ENCODE measurements around the gene TOP1. TPM values are rescaled to one million over a fixed set of nuclear protein-coding genes. Genes with fewer than 3 reads are reported as not detected.

The TOP1 gene
- total and polyA plus RNA-seq, 9 of the 15 experiments (the other 6 are each of a cell fraction or from before 2014, with no cell fraction given): 26.4 to 127 (median 39.6) TPM

DNA sequence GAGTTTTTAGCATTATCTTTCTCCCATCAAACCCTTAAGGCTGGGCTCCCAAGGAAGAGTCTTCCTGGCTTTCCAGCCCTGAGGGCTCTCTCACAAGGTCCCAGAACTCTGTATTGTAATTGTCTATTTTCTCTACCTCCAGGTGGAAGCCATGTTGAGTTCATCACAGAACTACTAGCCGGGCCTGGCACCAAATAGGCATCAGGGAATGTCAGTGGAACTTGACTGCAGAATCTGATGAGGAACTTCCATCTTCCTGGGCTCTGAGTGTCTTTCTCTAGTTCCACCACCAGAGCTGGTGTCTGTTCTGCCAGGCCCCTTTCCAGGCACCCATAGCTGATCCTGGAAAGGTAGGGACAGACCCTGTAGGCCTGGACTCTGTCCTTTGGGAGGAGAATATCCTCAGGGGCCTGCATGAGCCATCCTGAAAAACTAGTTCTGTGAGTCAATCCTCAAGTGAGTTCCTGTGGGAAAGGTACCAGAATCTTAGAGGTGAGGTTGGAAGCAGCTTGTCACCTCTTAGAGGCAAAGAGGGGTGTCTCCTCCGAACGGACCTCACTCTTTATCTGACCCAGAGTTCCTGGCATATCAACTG lies 11.1 kb upstream of the TOP1 start:
- no peaks in the 10 kb centered on the region for H3K9me1 ChIP-seq (ENCODE audit: control insufficient read depth, insufficient read depth, low read length)
- WGBS (ENCODE audit: insufficient coverage, low coverage, missing lambda C conversion rate): 31% methylated on average over 3 of the region's 3 CpGs
- H3K9me3 ChIP-seq (replicated peaks; ENCODE audit: control insufficient read depth, insufficient read depth, low read depth, low read length): no peaks in the 10 kb centered on the region
- no peak overlapping the region for H3K27ac ChIP-seq (ENCODE audit: extremely low read depth, low read depth, low read length)
- peak; percentile 50; the same call in 2 of the 3 replicates for ATAC-seq
- H3K4me2 ChIP-seq (ENCODE audit: insufficient read depth, low read length): no peak overlapping the region
- H4K20me1 ChIP-seq (replicated peaks; ENCODE audit: control insufficient read depth, insufficient read depth, low read length): no peaks in the 10 kb centered on the region
- CTCF ChIA-PET (ENCODE audit: low intra/inter-chr PET ratio): no interaction called here
- in situ Hi-C loops (cut with MboI): no loop called here
- intact Hi-C loops (cut with micrococcal nuclease): no loop called here
- no peak overlapping the region for H3K9ac ChIP-seq (ENCODE audit: insufficient read depth in 1 of 2, low read depth in 2 of 2, low read length in 2 of 2)
- H3K36me3 ChIP-seq (ENCODE audit: control insufficient read depth, insufficient read depth, low read length): no peaks in the 10 kb centered on the region
- no peaks in the 10 kb centered on the region for H3K4me1 ChIP-seq (replicated peaks in 1 of 2; ENCODE audit: control insufficient read depth in 2 of 2, insufficient read depth in 2 of 2, low read length in 2 of 2)
- H3K4me3 ChIP-seq: no peak overlapping the region
- no peak for TF ChIP-seq TEAD1 (CRISPR knock-in tag; IDR thresholded peaks at IDR 0.05)
- TF ChIP-seq KLF13 (tag; IDR thresholded peaks at IDR 0.05; ENCODE audit: borderline replicate concordance, low read depth): no peak
- TF ChIP-seq, protein P1, sequence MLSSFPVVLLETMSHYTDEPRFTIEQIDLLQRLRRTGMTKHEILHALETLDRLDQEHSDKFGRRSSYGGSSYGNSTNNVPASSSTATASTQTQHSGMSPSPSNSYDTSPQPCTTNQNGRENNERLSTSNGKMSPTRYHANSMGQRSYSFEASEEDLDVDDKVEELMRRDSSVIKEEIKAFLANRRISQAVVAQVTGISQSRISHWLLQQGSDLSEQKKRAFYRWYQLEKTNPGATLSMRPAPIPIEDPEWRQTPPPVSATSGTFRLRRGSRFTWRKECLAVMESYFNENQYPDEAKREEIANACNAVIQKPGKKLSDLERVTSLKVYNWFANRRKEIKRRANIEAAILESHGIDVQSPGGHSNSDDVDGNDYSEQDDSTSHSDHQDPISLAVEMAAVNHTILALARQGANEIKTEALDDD (IDR thresholded peaks at IDR 0.05): no peak
- TF ChIP-seq ZBTB1 (CRISPR knock-in tag; IDR thresholded peaks at IDR 0.05; ENCODE audit: borderline replicate concordance, low read depth): no peak
- no peak for TF ChIP-seq ZNF280B (CRISPR knock-in tag; IDR thresholded peaks at IDR 0.05)
- TF ChIP-seq ZNF316 (IDR thresholded peaks at IDR 0.05): no peak
- TF ChIP-seq ATF7 (IDR thresholded peaks at IDR 0.05): no peak
- TF ChIP-seq BCOR (IDR thresholded peaks at IDR 0.05): no peak
- no peak for TF ChIP-seq ARNT (IDR thresholded peaks at IDR 0.05)
- TF ChIP-seq HEY1 (CRISPR knock-in tag; IDR thresholded peaks at IDR 0.05; ENCODE audit: borderline replicate concordance): no peak
- TF ChIP-seq ZNF3 (CRISPR knock-in tag; IDR thresholded peaks at IDR 0.05): no peak
- no peak for TF ChIP-seq NCOA4 (IDR thresholded peaks at IDR 0.05; ENCODE audit: partially characterized antibody)
- TF ChIP-seq SRSF9 (IDR thresholded peaks at IDR 0.05; ENCODE audit: borderline replicate concordance, low read depth, low read length): no peak
- no peaks in the 10 kb centered on the region for H3K27me3 ChIP-seq (ENCODE audit: control insufficient read depth in 2 of 2, insufficient read depth in 2 of 2, low read length in 2 of 2)
- FAIRE-seq: peak; percentile 37
- POLR2A ChIA-PET: interaction anchor here (0.6 to 2.3 kb wide), 2 partner anchors 10 to 12 kb away, joined by 4 to 11 read pairs; partner anchors contain the start of gene TOP1
- no TSS peak for BruUV-seq (replicated peaks)
- DNase-seq (ENCODE audit: extremely low read depth in 1 of 4, low spot score in 3 of 4): no peak
- no peak overlapping the region; the same call in 1 of the 2 replicates for H2AFZ ChIP-seq (ENCODE audit: low read depth, low read length)
- H3K79me2 ChIP-seq (ENCODE audit: control insufficient read depth, insufficient read depth, low read length): no peaks in the 10 kb centered on the region
